Brain microvascular endothelial cell (primary cell): ENCODE data around the gene ZNF609.
"Not testable (repeated sequence)": the region's sequence is repeated elsewhere in the genome, so short reads cannot be mapped to it uniquely, and the experiment has no call there.

Source experiments
- DNase-seq: peaks from one replicate; pipeline ENCODE4 v3.0.0-alpha.2; 2020
- H3K27ac ChIP-seq: fragments of 250-450 bp; sonication (Bioruptor Pico); 2 replicates; pipeline ENCODE4 v1.5.1; 2020; ENCODE audit warnings: mild to moderate bottlenecking, moderate library complexity
- H3K27me3 ChIP-seq: fragments of 250-450 bp; sonication (Bioruptor Pico); replicated peaks from 2 replicates; pipeline ENCODE4 v1.5.1; 2020; ENCODE audit warnings: mild to moderate bottlenecking
- H3K36me3 ChIP-seq: fragments of 250-450 bp; sonication (Bioruptor Pico); replicated peaks from 2 replicates; pipeline ENCODE4 v1.5.1; 2020; ENCODE audit warnings: mild to moderate bottlenecking
- H3K4me3 ChIP-seq: 2 replicates; pipeline ENCODE4 v1.5.1; 2011; ENCODE audit warnings: low read depth, mild to moderate bottlenecking, control low read depth, low read length, moderate library complexity
- CTCF ChIP-seq: IDR thresholded peaks from 2 replicates; pipeline ENCODE4 v1.5.1; 2011; ENCODE audit warnings: low read depth, mild to moderate bottlenecking, moderate library complexity, low read length, control low read depth, inconsistent platforms; ENCODE audit errors: missing control alignments
- in situ Hi-C: cut with HindIII; loops from 2 replicates; pipeline ENCODE4 v1.10.0; 2017; ENCODE audit warnings: low sequenced_read_pairs, low pct_ligation_motif_present

Gene ZNF609

GRCh38 chr15:64582202-64582601 is 121.8 kb downstream of the ZNF609 start:
- Histone ChIP-seq H3K4me3 (no peak overlapping the region), H3K27me3 (no peaks in the 10 kb centered on the region), H3K36me3 (no peaks in the 10 kb centered on the region), H3K27ac (no peak overlapping the region)
- in situ Hi-C loops: no loop called here
- DNase-seq: no peak
- no peak for TF ChIP-seq CTCF

- H3K36me3 ChIP-seq: no peaks in the 10 kb centered on the region
- DNase-seq: no peak
- in situ Hi-C loops: no loop called here
- no peaks in the 10 kb centered on the region for H3K27me3 ChIP-seq
- H3K4me3 ChIP-seq: no peak overlapping the region
- no peak for TF ChIP-seq CTCF
- H3K27ac ChIP-seq: no peak overlapping the region
Measured at GRCh38 chr15:64583519-64583918, 123.1 kb downstream of the ZNF609 start.

- in situ Hi-C loops: no loop called here
- TF ChIP-seq CTCF: no peak
- Histone ChIP-seq H3K4me3 (no peak overlapping the region), H3K36me3 (no peaks in the 10 kb centered on the region), H3K27ac (no peak overlapping the region), H3K27me3 (no peaks in the 10 kb centered on the region)
- no peak for DNase-seq
Measured at GRCh38 chr15:64583983-64584382, 123.6 kb downstream of the ZNF609 start.

GRCh38 chr15:64586259-64586870 is 126.0 kb downstream of the ZNF609 start:
- no peak for DNase-seq
- Histone ChIP-seq H3K27ac (no peak overlapping the region), H3K36me3 (no peaks in the 10 kb centered on the region), H3K27me3 (no peaks in the 10 kb centered on the region), H3K4me3 (no peak overlapping the region)
- no peak for TF ChIP-seq CTCF
- in situ Hi-C loops: no loop called here

- Histone ChIP-seq H3K4me3 (no peak overlapping the region), H3K27ac (no peak overlapping the region), H3K27me3 (no peaks in the 10 kb centered on the region), H3K36me3 (no peaks in the 10 kb centered on the region)
- DNase-seq: no peak
- no peak for TF ChIP-seq CTCF
- in situ Hi-C loops: no loop called here
Measured at GRCh38 chr15:64586984-64587383, 126.6 kb downstream of the ZNF609 start.

- H3K36me3 ChIP-seq: no peaks in the 10 kb centered on the region
- in situ Hi-C loops: no loop called here
- no peak for DNase-seq
- no peaks in the 10 kb centered on the region for H3K27me3 ChIP-seq
- TF ChIP-seq CTCF: no peak
- H3K27ac ChIP-seq: no peak overlapping the region
- H3K4me3 ChIP-seq: no peak overlapping the region
Measured at GRCh38 chr15:64589435-64590084, 129.2 kb downstream of the ZNF609 start.

GRCh38 chr15:64592845-64593244 is 132.5 kb downstream of the ZNF609 start:
- in situ Hi-C loops, H3K27me3 ChIP-seq, DNase-seq, H3K4me3 ChIP-seq, H3K27ac ChIP-seq, H3K36me3 ChIP-seq: not testable (repeated sequence)
